GM12891 (cell line): ENCODE results near the gene ACTN4.
"Not testable (repeated sequence)": the region's sequence is repeated elsewhere in the genome, so short reads cannot be mapped to it uniquely, and the experiment has no call there.

Experiments
- DNase-seq: peaks from one replicate; pipeline ENCODE4 v3.0.0; 2011; ENCODE audit warnings: low spot score; ENCODE audit not compliant: insufficient read length
- FAIRE-seq: peaks from 2 replicates; lab custom pipeline; 2011; peaks lifted over from hg19 to GRCh38; lab: Jason Lieb, UNC
- PAX5 ChIP-seq: IDR thresholded peaks from 2 replicates; pipeline ENCODE4 v1.6.1; 2011; ENCODE audit warnings: low read length, moderate library complexity, mild to moderate bottlenecking; ENCODE audit not compliant: insufficient read depth, severe bottlenecking
- POLR2A ChIP-seq: IDR thresholded peaks from 2 replicates; pipeline ENCODE4 v1.6.1; 2011; ENCODE audit warnings: low read depth, low read length, control low read depth
- POLR2AphosphoS5 ChIP-seq: IDR thresholded peaks from 2 replicates; pipeline ENCODE4 v1.6.1; 2011; ENCODE audit warnings: low read depth, low read length, control low read depth
- POU2F2 ChIP-seq: IDR thresholded peaks from 2 replicates; pipeline ENCODE4 v1.6.1; 2011; ENCODE audit warnings: low read depth, mild to moderate bottlenecking, control low read depth, low read length, moderate library complexity
- SPI1 ChIP-seq: IDR thresholded peaks from 2 replicates; pipeline ENCODE4 v1.6.1; 2011; ENCODE audit warnings: low read depth, low read length, control low read depth
- TAF1 ChIP-seq: IDR thresholded peaks from 2 replicates; pipeline ENCODE4 v1.6.1; 2011; ENCODE audit warnings: low read depth, low read length, control low read depth

The ACTN4 gene

DNA sequence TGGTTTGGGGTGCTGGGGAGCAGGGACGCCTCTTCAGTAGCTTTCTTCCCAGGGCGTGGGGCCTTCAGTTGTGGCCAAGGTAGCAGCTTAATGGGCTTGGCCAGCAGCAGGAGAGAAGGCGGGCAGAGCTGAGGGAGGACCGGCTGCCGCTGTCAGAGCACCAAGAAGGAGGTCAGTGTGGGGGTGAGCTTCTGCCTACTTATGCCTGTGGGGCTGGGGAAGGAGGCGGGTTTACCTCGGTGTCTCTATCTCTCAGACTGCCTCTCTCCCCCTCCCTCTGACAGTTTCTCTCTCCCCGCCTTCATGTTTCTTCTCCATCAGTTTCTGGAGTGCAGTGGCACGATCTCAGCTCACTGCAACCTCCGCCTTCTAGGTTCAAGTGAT lies 96.8 kb downstream of the ACTN4 start, which contains the start of gene CAPN12:
CAPN12 (minus strand) TSS at position 177 of the 384 bp plus-strand sequence. CDS start 309 bp downstream, outside the sequence.
- TF ChIP-seq POLR2A (no peak), TAF1 (no peak), SPI1 (no peak), POU2F2 (no peak), PAX5 (no peak), POLR2AphosphoS5 (no peak)
- no peak for FAIRE-seq
- no peak for DNase-seq

DNA sequence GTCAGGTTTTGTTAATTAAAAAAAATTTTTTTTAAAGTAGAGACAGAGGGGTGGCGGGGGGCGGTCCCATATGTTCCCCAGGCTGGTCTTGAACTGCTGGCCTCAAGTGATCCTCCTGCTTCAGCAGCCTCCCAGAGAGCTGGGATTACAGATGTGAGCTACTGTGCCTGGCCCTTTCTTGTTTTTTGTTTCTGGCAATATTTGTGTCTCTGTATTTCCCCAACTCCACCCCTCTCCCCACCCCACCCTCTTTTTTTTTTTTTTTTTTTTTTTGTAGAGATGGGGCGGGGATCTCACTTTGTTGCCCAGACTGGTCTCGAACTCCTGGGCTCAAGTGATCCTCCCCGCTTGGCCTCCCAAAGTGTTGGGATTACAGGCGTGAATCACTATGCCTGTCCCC lies 97.4 kb downstream of the ACTN4 start:
- no peak for TF ChIP-seq TAF1
- no peak for TF ChIP-seq POLR2AphosphoS5
- TF ChIP-seq PAX5, result no peak
- TF ChIP-seq SPI1, result no peak
- TF ChIP-seq POLR2A, result no peak
- no peak for TF ChIP-seq POU2F2
- FAIRE-seq, result no peak
- DNase-seq, result no peak

DNA sequence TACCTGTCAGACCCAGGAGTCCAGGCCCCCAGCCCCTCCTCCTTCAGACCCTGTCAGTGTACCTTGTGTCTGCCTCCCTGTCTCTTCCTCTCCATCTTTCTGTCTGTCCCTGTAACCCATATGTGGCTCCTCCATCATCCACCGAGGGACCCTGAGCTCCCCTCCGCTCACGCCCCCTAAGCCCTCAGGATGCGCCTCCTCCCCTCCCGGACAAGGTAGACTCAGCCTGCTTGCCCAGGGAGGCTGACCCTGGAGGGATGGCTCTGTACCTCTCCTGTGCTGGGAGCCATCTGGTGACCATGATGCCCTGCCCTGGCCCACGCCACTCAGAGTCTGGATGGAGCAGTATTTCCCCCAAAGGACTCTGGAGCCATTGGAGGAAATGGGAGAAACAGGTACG lies 97.9 kb downstream of the ACTN4 start:
- FAIRE-seq (no peak), DNase-seq (no peak)
- TF ChIP-seq PAX5 (no peak), TAF1 (no peak), POLR2AphosphoS5 (no peak), POU2F2 (no peak), SPI1 (no peak), POLR2A (no peak)

DNA sequence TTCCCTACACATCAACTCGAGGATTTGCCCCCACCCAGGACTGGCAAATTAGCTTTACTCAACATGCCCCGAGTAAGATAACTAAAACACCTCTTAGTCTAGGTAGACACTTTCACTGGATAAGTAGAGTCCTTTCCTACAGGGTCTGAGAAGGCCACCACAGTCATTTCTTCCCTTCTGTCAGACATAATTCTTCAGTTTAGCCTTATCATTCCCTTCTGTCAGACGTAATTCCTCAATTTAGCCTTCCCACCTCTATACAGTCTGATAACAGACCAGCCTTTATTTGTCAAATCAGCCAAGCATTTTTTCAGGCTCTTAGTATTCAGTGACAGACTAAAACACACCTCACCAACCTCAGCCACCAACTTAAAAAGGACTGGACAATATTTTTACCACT lies 106.3 kb downstream of the ACTN4 start:
- FAIRE-seq, result not testable (repeated sequence)

DNA sequence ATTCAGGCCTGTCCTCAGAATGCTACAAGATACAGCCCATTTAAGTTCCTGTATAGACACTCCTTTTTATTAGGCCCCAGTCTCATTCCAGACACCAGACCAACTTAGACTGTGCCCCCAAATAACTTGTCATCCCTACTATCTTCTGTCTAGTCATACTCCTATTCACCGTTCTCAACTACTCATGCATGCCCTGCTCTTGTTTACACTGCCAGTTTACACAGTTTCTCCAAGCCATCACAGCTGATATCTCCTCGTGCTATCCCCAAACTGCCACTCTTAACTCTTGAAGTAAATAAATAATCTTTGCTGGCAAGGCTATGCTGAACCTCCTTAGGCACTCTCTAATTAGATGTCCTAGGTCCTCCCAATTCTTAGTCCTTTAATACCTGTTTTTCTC lies 106.7 kb downstream of the ACTN4 start:
- not testable (repeated sequence) for FAIRE-seq, DNase-seq

More for the DNA sequence above, 106.3 kb downstream of the ACTN4 start:
- DNase-seq, result not testable (repeated sequence)

DNA sequence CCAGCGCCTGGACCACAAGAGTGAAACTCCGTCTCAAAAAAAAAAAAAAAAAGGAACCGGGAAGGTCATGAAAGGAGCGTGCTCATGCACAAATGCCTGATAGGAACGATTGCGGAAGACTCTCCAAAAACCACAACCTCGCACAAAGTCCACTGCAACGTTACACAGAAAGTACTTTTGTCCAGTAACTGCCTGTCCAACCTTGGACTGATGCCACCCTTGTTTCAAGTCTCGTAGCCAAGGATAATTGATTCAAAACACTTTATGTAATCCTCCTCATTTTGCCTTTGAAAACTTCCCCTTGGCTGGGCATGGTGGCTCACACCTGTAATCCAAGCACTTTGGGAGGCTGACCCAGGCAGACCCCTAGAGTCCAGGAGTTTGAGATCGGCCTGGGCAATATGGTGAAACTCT lies 112.1 kb downstream of the ACTN4 start:
- FAIRE-seq, result no peak
- DNase-seq, result no peak
- TF ChIP-seq POLR2AphosphoS5 (no peak), TAF1 (no peak), POU2F2 (no peak), PAX5 (no peak), SPI1 (no peak), POLR2A (no peak)

DNA sequence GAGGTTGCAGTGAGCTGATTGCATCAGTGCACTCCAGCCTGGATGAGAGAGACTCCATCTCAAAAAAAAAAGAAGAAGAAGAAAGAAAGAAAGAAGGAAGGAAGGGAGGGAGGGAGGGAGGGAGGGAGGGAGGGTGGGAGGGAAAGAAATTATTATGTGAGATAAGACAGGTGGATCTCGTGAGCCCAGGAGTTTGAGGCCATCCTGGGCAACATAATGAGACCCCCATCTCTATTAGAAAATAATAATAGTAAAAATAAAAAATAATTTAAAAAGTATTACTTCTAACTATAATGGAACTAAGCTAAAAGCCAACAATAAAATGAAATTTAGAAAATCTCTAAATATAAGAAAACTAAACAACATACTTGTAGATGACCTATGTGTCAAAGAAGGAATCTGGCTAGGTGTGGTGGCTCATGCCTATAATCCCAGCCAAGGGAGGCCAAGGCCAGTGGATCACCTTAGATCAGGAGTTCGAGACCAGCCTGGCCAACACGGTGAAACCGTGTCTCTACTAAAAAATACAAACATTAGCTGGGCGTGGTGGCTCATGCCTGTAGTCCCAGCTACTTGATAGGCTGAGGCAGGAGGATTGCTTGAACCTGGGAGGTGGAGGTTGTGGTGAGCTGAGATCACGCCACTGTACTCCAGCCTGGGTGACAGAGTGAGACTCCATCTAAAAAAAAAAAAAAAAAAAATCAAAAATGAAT lies 113.5 kb downstream of the ACTN4 start:
- not testable (repeated sequence) for DNase-seq, FAIRE-seq

DNA sequence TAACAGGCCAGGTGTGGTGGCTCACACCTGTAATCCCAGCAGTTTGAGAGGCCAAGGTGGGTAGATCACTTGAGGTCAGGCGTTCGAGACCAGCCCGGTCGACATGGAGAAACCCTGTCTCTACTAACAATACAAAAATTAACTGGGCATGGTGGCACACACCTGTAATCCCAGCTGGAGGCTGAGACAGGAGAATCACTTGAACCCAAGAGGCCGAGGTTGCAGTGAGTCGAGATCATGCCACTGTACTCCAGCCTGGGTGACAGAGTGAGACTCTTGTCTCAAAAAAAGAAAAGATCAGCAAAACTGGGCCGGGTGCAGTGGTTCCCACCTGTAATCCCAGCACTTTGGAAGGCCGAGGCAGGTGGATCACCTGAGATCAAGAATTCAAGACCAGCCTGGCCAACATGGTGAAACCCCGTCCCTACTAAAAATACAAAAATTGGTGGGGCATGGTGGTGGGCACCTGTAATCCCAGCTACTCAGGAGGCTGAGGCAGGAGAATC lies 114.5 kb downstream of the ACTN4 start:
- not testable (repeated sequence) for FAIRE-seq, DNase-seq

DNA sequence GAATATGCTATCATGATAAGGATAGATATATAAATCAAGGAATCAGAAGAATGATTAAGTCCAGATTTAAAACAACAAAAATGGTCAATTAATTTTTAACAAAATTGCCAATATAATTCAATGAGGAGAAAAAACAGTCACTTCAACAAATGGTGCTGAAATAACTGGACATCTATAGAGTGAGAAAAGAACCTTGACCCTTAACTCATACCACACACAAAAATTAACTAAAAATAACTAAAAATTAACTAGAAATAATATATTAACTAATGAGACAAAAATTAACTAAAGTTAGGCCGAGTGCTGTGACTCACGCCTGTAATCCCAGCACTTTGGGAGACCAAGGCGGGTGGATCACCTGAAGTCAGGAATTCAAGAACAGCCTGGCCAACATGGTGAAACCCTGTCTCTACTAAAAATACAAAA lies 116.4 kb downstream of the ACTN4 start:
- TF ChIP-seq POLR2AphosphoS5 (no peak), TAF1 (no peak), PAX5 (no peak), SPI1 (no peak), POLR2A (no peak), POU2F2 (no peak)
- FAIRE-seq, result no peak
- DNase-seq, result no peak

DNA sequence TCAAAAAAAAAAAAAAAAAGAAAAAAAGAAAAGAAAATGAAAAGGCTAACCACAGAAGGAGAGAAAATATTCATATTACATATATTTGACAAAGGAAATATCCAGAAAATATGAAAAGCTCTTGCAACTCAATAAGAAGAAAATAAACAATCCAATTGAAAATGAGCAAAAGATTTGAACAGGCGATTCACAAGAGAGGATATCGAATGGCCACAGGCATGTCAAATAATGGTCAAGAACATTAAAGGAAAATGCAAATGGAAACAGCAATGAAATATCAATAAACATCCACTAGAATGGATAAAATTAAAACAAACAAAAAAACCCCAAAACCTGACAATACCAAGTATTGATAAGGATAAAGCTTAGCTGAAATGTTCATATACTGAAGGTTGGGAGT lies 117.8 kb downstream of the ACTN4 start:
- no peak for TF ChIP-seq POLR2AphosphoS5
- TF ChIP-seq POLR2A, result no peak
- no peak for TF ChIP-seq POU2F2
- no peak for TF ChIP-seq SPI1
- TF ChIP-seq TAF1, result no peak
- no peak for TF ChIP-seq PAX5
- DNase-seq, result no peak
- FAIRE-seq, result no peak
